ENCODE data around the gene JARID2.

DNA sequence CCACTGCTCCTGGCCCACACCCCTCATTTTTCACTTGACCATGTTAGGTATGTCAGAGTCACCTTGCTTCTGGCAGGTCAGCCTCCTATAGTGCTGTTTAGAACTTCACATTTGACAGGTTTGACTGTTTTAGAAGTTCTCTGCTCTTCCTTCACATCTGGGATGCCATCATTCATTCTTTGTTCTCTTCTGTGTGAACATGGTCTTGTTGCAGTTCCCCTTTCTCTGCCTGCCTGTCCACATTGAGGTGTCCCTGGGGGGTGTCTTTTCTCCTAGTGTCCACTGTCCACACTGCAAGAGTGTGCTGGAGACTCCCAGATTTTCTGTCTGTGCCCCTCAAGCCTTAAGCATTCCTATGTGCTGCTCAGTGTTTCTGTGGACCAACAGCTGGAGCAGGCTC, 89.5 kb downstream of the JARID2 start:
- TF ChIP-seq, protein P1, sequence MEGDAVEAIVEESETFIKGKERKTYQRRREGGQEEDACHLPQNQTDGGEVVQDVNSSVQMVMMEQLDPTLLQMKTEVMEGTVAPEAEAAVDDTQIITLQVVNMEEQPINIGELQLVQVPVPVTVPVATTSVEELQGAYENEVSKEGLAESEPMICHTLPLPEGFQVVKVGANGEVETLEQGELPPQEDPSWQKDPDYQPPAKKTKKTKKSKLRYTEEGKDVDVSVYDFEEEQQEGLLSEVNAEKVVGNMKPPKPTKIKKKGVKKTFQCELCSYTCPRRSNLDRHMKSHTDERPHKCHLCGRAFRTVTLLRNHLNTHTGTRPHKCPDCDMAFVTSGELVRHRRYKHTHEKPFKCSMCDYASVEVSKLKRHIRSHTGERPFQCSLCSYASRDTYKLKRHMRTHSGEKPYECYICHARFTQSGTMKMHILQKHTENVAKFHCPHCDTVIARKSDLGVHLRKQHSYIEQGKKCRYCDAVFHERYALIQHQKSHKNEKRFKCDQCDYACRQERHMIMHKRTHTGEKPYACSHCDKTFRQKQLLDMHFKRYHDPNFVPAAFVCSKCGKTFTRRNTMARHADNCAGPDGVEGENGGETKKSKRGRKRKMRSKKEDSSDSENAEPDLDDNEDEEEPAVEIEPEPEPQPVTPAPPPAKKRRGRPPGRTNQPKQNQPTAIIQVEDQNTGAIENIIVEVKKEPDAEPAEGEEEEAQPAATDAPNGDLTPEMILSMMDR (IDR thresholded peaks at IDR 0.05; ENCODE audit: low read depth, low read length) = no peak
- TF ChIP-seq, protein P2, sequence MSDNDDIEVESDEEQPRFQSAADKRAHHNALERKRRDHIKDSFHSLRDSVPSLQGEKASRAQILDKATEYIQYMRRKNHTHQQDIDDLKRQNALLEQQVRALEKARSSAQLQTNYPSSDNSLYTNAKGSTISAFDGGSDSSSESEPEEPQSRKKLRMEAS (IDR thresholded peaks at IDR 0.05; ENCODE audit: low read depth, low read length) = no peak
- TF ChIP-seq POLR2A (IDR thresholded peaks at IDR 0.05; ENCODE audit: extremely low read depth, insufficient read length) = no peak
- no peak for TF ChIP-seq MYC (IDR thresholded peaks at IDR 0.05; ENCODE audit: low read depth, low read length)

All from NB4 (cell line).